Glomerular visceral epithelial cell (primary cell): ENCODE results near the gene ZNF705A.
"Not testable (repeated sequence)": the region's sequence is repeated elsewhere in the genome, so short reads cannot be mapped to it uniquely, and the experiment has no call there.

Experiments used
- DNase-seq: peaks from one replicate; pipeline ENCODE4 v3.0.0-alpha.2; 2016; ENCODE audit errors: extremely low spot score

The ZNF705A gene

DNA sequence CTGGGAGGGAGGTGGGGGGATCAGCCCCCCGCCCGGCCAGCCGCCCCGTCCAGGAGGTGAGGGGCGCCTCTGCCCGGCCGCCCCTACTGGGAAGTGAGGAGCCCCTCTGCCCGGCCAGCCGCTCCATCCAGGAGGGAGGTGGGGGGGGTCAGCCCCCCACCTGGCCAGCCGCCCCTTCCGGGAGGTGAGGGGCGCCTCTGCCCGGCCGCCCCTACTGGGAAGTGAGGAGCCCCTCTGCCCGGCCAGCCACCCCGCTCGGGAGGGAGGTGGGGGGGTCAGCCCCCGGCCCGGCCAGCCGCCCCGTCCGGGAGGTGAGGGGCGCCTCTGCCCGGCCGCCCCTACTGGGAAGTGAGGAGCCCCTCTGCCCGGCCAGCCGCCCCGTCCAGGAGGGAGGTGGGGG lies 27.4 kb downstream of the ZNF705A start:
- DNase-seq = not testable (repeated sequence)

DNA sequence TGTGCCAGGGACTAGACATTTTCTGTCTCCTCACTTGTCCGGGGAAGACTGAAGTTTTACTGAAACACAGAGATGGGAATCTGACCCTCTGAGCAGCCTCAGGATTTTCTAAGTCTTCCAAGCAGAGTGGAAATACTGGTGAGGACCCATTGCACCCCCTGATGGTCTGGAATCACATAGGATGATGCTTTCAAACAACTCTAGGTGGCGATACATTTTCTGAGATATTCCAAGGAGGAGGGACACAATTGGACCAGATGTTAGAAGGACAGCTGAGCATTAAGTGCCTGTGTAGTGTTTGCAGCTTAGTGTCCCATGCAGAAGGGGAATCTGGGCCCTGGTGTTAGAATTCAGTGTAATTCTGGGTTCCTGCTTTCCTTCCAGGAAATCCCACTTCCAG lies 31.3 kb downstream of the ZNF705A start:
- not testable (repeated sequence) for DNase-seq

DNA sequence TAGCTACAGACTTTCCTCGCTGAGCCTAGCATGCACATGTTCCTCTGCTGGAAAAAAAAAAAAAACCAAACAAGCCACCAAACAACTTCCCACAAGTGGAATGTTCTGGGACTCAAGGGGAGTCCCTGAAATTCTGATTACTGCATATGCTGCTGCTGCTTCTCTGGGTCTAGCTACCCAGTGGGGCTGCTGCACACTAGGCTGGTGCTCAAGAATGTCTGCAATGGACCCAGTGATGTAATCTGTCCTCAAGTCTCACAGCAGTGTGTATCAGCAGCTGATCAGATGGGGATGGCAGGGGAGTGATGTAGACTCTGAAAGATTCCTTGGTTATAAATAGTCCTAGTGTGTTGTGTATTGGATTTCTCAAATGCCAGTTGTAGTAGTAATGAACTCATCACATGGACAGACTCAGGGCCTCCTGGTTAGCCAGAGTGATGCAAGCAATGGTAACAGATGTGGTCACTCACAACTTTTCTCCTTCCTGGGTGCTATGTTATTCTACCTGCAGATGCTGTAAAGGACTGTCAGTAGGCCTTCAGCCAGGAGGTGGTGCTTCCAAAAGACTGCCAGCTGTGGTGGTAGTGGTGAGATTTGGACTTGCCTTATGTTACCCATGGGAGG lies 41.0 kb downstream of the ZNF705A start:
- DNase-seq = peak; percentile 5

DNA sequence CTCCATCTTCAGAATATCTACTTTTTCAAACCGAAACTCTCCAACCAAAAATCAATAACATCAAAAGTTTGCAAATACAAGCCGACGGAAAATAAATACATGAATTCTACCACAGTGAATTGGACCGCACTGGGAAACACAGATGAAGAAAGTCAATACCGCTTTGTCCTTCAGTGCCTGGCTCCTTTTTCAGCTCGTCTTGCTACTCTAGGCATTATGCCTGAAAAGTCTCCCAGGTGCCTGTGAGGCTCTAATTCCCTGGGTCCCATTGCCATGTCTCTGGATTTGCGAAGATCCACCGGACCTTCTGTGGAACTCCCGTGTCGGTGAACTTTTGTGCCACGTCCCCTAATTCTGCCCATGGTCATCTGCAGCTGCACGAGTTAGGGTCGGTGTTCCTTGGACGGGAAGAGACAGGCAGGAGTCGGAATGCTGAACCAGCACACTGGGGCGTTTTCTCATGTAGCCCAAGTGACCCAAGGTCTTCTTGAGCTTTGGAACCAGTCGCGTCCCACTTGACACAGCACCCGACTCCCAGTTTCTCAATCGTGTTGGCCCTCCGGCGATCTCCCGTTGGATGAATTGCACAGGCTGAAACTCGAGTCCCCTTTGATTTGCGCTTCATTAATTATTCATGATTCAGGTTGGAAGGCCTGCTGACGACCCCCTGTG lies 62.0 kb downstream of the ZNF705A start:
- DNase-seq = not testable (repeated sequence)

DNA sequence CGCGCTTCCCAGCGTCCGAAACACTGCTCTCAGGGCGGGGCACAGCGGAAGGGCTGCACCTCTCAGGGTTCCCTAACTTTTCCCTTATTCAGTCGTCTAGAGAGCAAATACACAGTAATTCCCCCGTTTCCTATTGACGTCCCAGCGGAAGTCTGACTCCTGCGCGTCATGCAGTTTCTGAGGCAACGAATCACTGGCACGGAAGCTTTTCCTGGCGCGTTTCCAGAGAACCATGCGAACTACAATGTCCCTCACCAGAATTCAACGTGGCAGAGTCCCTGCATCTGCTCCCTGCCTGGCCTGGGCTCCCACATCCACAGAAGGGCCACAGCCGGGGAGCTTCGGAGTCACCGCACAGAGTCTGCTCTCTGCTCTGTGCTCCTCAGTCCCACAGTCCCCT lies 64.6 kb downstream of the ZNF705A start:
- DNase-seq = not testable (repeated sequence)

DNA sequence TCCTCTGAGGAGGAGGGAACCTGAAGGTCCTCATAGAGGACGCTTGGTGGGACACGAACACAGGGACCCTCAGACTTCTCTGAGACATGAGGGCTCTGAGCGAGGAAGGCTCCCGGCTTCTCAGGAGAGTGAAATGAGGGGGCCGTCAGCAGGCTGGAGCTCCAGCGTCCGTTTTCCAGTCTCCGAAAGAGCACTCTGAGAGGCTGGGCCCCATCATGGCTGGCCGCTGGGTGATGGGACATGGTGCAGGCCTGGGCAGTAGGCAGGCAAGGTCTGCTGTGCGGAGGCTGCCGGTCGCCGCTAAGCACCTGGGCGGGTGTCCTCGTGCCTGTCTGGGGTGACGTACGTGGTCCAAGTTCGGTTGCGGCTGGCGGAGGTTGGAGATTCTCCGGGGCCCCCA lies 65.0 kb downstream of the ZNF705A start:
- DNase-seq = not testable (repeated sequence)

DNA sequence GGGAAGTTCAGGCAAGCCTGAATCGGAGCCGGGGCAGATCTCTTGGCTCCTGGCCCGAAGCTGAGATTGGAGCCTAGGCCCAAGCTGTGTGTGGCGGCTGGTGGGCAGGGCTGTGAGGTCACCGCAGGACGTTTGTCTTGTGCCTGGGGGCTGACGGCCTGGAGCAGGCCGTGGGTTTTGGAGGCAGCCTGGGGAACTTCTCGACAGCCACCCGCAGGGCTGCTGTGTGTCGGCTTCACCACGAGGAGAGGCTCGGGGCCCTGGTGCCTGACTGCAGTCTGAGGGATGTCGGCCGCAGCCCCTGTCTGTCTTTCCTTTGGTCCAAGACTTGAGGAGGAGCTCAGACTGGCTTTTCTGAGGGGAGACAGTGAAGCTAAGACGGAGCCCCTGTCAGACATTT lies 65.5 kb downstream of the ZNF705A start:
- DNase-seq = not testable (repeated sequence)

DNA sequence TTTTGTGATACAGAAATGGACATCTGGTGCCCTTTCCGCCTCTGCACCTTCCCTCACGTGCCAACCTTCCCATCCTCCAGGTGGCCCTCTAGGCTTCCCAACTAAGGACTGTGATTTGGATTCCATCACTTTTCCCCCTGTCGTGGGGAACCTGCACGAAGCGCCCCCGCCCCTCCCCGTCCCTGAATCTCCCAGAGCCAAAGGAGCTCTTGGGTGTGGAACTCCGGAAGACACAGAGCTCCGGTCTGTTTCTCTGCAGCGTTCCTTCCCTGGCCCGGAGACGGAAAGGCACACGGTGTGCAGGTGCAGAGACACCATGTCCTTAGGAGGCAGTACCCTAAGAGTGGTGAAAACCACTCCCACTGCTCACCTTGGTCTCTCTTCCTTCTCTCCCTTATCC lies 66.8 kb downstream of the ZNF705A start:
- DNase-seq = not testable (repeated sequence)

DNA sequence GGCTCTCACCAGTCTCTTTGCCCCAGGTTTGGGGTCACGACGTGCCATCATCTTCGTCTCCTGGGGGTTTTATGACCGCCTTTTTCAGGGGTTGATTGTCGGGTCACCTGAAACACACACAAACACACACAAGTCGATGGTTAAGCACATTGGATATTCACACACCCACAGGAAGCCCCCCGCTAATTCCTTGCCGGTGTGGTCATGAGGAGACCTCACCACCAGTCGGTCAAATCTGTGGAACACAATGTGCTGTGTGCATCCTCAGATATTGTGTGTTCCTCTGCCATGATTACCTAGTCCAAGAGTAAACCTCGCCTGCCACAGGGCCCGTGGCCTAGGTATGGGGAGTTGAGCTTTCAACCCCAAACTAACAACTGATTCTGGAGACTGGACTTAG lies 68.0 kb downstream of the ZNF705A start:
- DNase-seq = not testable (repeated sequence)

DNA sequence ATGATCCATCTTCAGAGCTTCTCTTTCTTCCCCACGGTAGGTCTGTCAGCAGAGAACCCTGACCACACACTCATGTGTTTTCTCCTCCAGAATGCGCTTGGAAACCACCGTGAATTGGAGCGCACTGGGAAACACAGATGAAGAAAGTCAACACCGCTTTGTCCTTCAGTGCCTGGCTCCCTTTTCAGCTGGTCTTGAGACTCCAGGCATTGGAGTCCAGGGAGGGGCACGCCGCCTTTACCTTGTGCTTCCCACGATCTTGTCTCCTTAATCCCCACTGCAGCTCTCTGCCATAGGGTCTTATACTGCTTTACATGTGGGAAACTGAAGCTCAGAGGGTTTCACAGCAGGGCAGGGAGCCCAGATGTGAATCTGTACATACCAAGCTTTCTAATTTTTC lies 69.5 kb downstream of the ZNF705A start:
- DNase-seq = no peak

DNA sequence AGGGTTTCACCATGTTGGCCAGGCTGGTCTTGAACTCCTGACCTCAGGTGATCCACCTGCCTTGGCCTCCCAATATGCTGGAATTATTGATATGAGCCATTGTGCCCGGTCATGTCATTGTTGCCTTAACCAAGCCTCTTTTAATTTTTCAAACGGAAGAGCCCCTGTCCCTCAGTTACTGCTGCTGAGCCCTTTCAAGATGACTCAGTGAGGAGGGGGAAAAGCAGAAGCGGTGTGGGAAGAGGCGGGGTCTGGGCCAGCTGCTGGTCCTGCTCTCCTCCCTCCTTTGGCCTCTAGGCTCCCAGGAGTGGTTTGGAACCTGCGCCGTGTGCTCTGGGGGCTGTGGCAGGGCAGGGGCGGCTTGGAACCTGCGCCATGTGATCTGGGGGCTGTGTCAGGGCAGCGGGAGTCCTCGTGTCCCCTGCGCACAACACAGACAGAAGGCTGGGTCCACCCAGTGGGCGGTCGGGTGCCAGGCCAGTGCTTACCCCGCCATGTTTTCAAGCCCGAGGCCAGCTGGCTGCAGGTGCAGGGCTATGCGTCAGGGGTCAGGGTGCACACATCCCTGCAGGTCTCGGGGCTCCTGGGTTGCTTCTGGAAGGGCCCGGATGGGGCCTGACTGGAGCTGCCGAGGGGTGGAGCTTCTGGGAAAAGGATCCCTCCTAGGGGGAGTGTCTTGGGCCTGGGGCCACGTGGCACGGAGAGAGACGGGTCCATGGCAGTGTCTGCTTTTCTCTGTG lies 70.3 kb downstream of the ZNF705A start, which contains the start of gene FAM90A1:
Gene FAM90A1 (minus strand): TSS at position 627 of the 740 bp plus-strand sequence. CDS start 2,786 bp downstream, outside the sequence.
- not testable (repeated sequence) for DNase-seq

DNA sequence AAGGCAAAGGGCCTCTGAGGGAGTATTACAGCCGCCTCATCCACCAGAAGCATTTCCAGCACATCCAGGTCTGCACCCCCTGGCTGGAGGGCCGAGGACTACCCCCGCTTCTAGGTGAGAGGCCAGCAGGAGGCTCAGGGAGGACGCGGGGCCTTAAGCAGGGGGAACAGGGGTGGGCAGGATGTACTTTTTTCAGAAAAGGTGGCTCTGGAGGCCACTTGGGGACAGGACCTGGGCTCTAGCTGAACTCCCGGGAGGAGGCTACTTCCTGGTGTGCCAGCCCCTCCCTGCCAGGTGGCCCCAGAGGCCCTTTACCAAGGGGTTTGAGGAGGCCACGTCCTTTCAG lies 70.9 kb downstream of the ZNF705A start:
- not testable (repeated sequence) for DNase-seq

DNA sequence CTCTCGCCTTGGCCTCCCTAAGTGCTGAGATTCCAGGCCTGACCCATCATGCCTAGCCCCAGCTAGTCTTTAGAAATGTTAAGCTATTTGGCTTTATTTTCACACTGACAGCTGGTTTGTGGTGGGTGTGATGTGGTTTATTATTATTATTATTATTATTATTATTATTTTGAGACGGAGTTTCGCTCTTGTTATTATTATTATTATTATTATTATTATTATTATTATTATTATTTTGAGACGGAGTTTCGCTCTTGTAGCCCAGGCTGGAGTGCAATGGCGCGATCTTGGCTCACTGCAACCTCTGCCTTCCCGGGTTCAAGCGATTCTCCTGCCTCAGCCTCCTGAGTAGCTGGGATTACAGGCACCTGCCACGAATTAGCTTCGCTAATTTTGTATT lies 71.8 kb downstream of the ZNF705A start:
- not testable (repeated sequence) for DNase-seq

DNA sequence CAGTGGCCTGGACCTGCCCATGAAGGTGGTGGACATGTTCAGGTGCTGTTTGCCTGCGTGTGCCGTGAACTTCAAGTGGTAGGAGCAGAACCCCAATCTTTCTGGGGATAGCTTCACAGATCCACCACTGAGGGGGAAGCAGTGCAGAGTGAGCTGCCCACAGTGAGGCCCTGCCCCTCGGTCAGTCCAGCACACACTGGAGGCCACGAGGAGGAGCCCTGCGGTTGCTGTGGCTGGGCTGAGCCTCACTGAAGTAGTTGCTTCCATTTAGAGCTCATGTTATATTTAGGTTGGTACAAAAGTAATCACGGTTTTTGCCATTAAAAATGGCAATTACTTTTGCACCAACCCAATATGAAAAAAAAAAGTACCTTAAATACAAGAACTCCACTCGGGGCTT lies 72.7 kb downstream of the ZNF705A start:
- not testable (repeated sequence) for DNase-seq
